GM12878 (cell line): ENCODE results near the gene PTPRD. TPM values are rescaled to one million over a fixed set of nuclear protein-coding genes. Genes with fewer than 3 reads are reported as not detected.

Source experiments
- ATAC-seq: fragments of 200-7000 bp; cut with Tn5 transposase; 3 replicates; pipeline ENCODE4 v1.9.1; 2020; ENCODE audit warnings: mild to moderate bottlenecking, moderate library complexity
- BruUV-seq: library from RNA; stranded (reverse); fragments of 400-500 nt; replicated peaks from 2 replicates; lab custom pipeline; 2021; lab: Mats Ljungman, UMichigan
- CTCF ChIA-PET: fragments of 300-600 bp; sonication (Branson Sonifier 250); formaldehyde crosslinking; extraction: SDS; loops from one replicate; lab custom pipeline; 2021; ENCODE audit warnings: inconsistent platforms; lab: Yijun Ruan, JAX
- POLR2A ChIA-PET: fragments of 350-600 bp; formaldehyde crosslinking; extraction: SDS; loops from one replicate; lab custom pipeline; 2021; ENCODE audit warnings: inconsistent platforms; lab: Charles Lee
- RAD21 ChIA-PET: fragments of 300-600 bp; sonication (Branson Sonifier 250); formaldehyde crosslinking; loops from one replicate; lab custom pipeline; 2023; ENCODE audit warnings: antibody characterized with exemption; ENCODE audit not compliant: unreplicated experiment; lab: Charles Lee
- SMC1A ChIA-PET: fragments of 300-600 bp; sonication (Branson Sonifier 250); formaldehyde crosslinking; loops from one replicate; lab custom pipeline; 2023; ENCODE audit not compliant: unreplicated experiment, uncharacterized antibody; lab: Charles Lee
- DNase-seq: peaks from one replicate; pipeline ENCODE4 v3.0.0-alpha.2; 2011; ENCODE audit warnings: low read depth, low spot score
- FAIRE-seq: peaks from 3 replicates; lab custom pipeline; 2011; peaks lifted over from hg19 to GRCh38; lab: Jason Lieb, UNC
- H2AFZ ChIP-seq: 2 replicates; pipeline ENCODE4 v1.6.0; 2011; ENCODE audit warnings: low read depth, low read length, control low read depth; ENCODE audit not compliant: control insufficient read depth
- H3K27ac ChIP-seq: 2 replicates; pipeline ENCODE4 v1.5.1; 2011; ENCODE audit warnings: control low read depth; ENCODE audit not compliant: control insufficient read depth, insufficient read depth
- H3K27me3 ChIP-seq, 2 experiments: replicated peaks in 1 of 2; 2 replicates each; pipeline versions ENCODE4 v1.6.0 to v1.6.1; 2011; ENCODE audit warnings: low read length in 1 of 2; ENCODE audit not compliant: control insufficient read depth in 2 of 2, insufficient read depth in 2 of 2
- H3K36me3 ChIP-seq, 2 experiments: 2 replicates each; pipeline ENCODE4 v1.5.1; 2011; ENCODE audit warnings: low read length in 1 of 2; ENCODE audit not compliant: control insufficient read depth in 2 of 2, insufficient read depth in 2 of 2
- H3K4me1 ChIP-seq: 2 replicates; pipeline ENCODE4 v1.6.1; 2011; ENCODE audit warnings: mild to moderate bottlenecking, low read length, moderate library complexity, mixed read lengths; ENCODE audit not compliant: control insufficient read depth, insufficient read depth
- H3K4me2 ChIP-seq: 2 replicates; pipeline ENCODE4 v1.6.0; 2011; ENCODE audit warnings: control low read depth; ENCODE audit not compliant: control insufficient read depth, insufficient read depth
- H3K4me3 ChIP-seq: fragments of 200-600 bp; sonication (generic); 2 replicates; pipeline ENCODE4 v1.5.1; 2016
- H3K79me2 ChIP-seq: 2 replicates; pipeline ENCODE4 v1.6.0; 2011; ENCODE audit warnings: low read length; ENCODE audit not compliant: control insufficient read depth, insufficient read depth
- H3K9ac ChIP-seq: 2 replicates; pipeline ENCODE4 v1.8.0; 2011; ENCODE audit warnings: low read length, control low read depth, mixed read lengths; ENCODE audit not compliant: control insufficient read depth, insufficient read depth
- H3K9me3 ChIP-seq: replicated peaks from 3 replicates; pipeline ENCODE4 v1.5.1; 2011; ENCODE audit warnings: mild to moderate bottlenecking, low read length; ENCODE audit not compliant: control insufficient read depth, insufficient read depth
- H4K20me1 ChIP-seq: 2 replicates; pipeline ENCODE4 v1.6.0; 2011; ENCODE audit not compliant: control insufficient read depth, insufficient read depth
- BCL3 ChIP-seq: IDR thresholded peaks from 2 replicates; pipeline ENCODE4 v1.6.1; 2011; ENCODE audit warnings: borderline replicate concordance, low read depth, mild to moderate bottlenecking, moderate library complexity, low read length; ENCODE audit not compliant: insufficient read depth, poor library complexity, severe bottlenecking
- BRCA1 ChIP-seq: IDR thresholded peaks from 2 replicates; pipeline ENCODE4 v1.6.1; 2011; ENCODE audit warnings: low read depth, low read length, improper control_type of control experiment
- CUX1 ChIP-seq: IDR thresholded peaks from 2 replicates; pipeline ENCODE4 v1.6.1; 2012; ENCODE audit warnings: improper control_type of control experiment, low read depth, low read length; ENCODE audit not compliant: insufficient replicate concordance
- EED ChIP-seq: sonication (generic); IDR thresholded peaks from 2 replicates; pipeline ENCODE4 v1.6.1; 2016; ENCODE audit warnings: antibody characterized with exemption, low read depth
- ELK1 ChIP-seq: IDR thresholded peaks from 2 replicates; pipeline ENCODE4 v1.6.1; 2012; ENCODE audit warnings: low read depth, low read length, improper control_type of control experiment
- HDAC2 ChIP-seq: fragments of 200-600 bp; sonication (generic); IDR thresholded peaks from 2 replicates; pipeline ENCODE4 v1.6.1; 2017
- IKZF1 ChIP-seq: fragments of 450-650 bp; conservative IDR thresholded peaks from 2 replicates; pipeline ENCODE4 v1.6.1; 2017; ENCODE audit warnings: antibody characterized with exemption, mild to moderate bottlenecking
- LARP7 ChIP-seq: fragments of 450-650 bp; IDR thresholded peaks from 2 replicates; pipeline ENCODE4 v1.6.1; 2017; ENCODE audit warnings: mild to moderate bottlenecking
- MYC ChIP-seq: IDR thresholded peaks from 2 replicates; pipeline ENCODE4 v1.6.1; 2011; ENCODE audit warnings: mild to moderate bottlenecking, low read length, moderate library complexity, inconsistent platforms; ENCODE audit not compliant: insufficient read depth, insufficient replicate concordance, insufficient read length, severe bottlenecking
- PKNOX1 ChIP-seq: fragments of 450-650 bp; IDR thresholded peaks from 2 replicates; pipeline ENCODE4 v1.6.1; 2016; ENCODE audit warnings: mild to moderate bottlenecking
- POLR2A ChIP-seq: IDR thresholded peaks from 2 replicates; pipeline ENCODE4 v1.6.1; 2011; ENCODE audit warnings: low read depth, mild to moderate bottlenecking, low read length
- TARDBP ChIP-seq: IDR thresholded peaks from 2 replicates; pipeline ENCODE4 v1.6.1; 2016; ENCODE audit warnings: borderline replicate concordance
- TBL1XR1 ChIP-seq: IDR thresholded peaks from 2 replicates; pipeline ENCODE4 v1.6.1; 2012; ENCODE audit warnings: low read depth, low read length, improper control_type of control experiment
- USF2 ChIP-seq: IDR thresholded peaks from 2 replicates; pipeline ENCODE4 v1.6.1; 2011; ENCODE audit warnings: low read depth, low read length, improper control_type of control experiment, borderline replicate concordance
- ZZZ3 ChIP-seq: IDR thresholded peaks from 2 replicates; pipeline ENCODE4 v1.6.1; 2011; ENCODE audit warnings: low read depth; ENCODE audit not compliant: control insufficient read depth, insufficient read length
- WGBS: methylation state at CpG from one replicate; pipeline ENCODE4 v1.1.6; 2016; ENCODE audit warnings: low lambda C conversion rate; ENCODE audit not compliant: insufficient replicate concordance, insufficient coverage; ENCODE audit errors: missing lambda C conversion rate; 5-methylcytosine and 5-hydroxymethylcytosine counted together
- in situ Hi-C: fragments of 300-500 bp; cut with MboI; formaldehyde crosslinking; loops from 9 replicates; pipeline ENCODE4 v1.14.3; 2018; ENCODE audit warnings: mixed read lengths
- intact Hi-C: fragments of 100-400 bp; cut with micrococcal nuclease; formaldehyde crosslinking; loops from one replicate; pipeline ENCODE4 v1.14.2; 2022; ENCODE audit not compliant: unreplicated experiment
- polyA plus RNA-seq, 11 experiments: library from polyadenylated mRNA; depleted of rRNA in 4 of 11; unstranded in 6 of 11; stranded (reverse) in 5 of 11; fragments of >200 nt; fragmentation: Nextera tagmentation in 4 of 11; fragmentation: Illumina TruSeq in 1 of 11; extraction: Ambion mirVana in 4 of 11; extraction: Trizol in 1 of 11; gene quantifications; 1 replicate in 1 of 11; 2 replicates in 10 of 11; pipeline versions ENCODE4 v1.2.1 to v1.2.3, GENCODE V29; 2011 to 2016; ENCODE audit warnings: inconsistent platforms in 2 of 11, missing spikeins in 2 of 11, low read depth in 1 of 11
- total RNA-seq, 4 experiments: library from RNA; depleted of rRNA in 3 of 4; stranded (reverse); fragments of >200 nt in 3 of 4; fragmentation: Illumina TruSeq in 1 of 4; extraction: Trizol in 1 of 4; gene quantifications; 2 replicates each; pipeline versions ENCODE4 v1.2.1 to v1.2.3, GENCODE V29; 2013 to 2021

PTPRD gene
- total and polyA plus RNA-seq, 10 of the 15 experiments (the other 5 are each of a cell fraction or from before 2014, with no cell fraction given), result under 0.01 to 0.05 (median 0.01) TPM; not detected in 7

GRCh38 chr9:9231946-9232345 is 1380.9 kb downstream of the PTPRD start (continued):
- TF ChIP-seq TARDBP (no peak), MYC (no peak), ZZZ3 (no peak), USF2 (no peak), ELK1 (no peak), BRCA1 (no peak), EED (no peak), POLR2A (no peak), BCL3 (no peak)

- DNase-seq (no peak), FAIRE-seq (no peak), ATAC-seq (no peak)
- in situ Hi-C loops, result no loop called here
- Histone ChIP-seq H4K20me1 (no peaks in the 10 kb centered on the region), H3K36me3 (no peaks in the 10 kb centered on the region), H3K27ac (no peak overlapping the region), H2AFZ (no peak overlapping the region), H3K9me3 (no peaks in the 10 kb centered on the region), H3K4me3 (no peak overlapping the region), H3K4me1 (no peaks in the 10 kb centered on the region), H3K9ac (no peak overlapping the region), H3K27me3 (no peaks in the 10 kb centered on the region), H3K4me2 (no peak overlapping the region), H3K79me2 (no peaks in the 10 kb centered on the region)
- RAD21 ChIA-PET, result no interaction called here
- POLR2A ChIA-PET, result no interaction called here
- SMC1A ChIA-PET, result no interaction called here
- 28% methylated on average over 3 of the region's 3 CpGs for WGBS
- intact Hi-C loops, result no loop called here
- no TSS peak for BruUV-seq
- CTCF ChIA-PET, result no interaction called here
- TF ChIP-seq LARP7 (no peak), IKZF1 (no peak), HDAC2 (no peak), PKNOX1 (no peak), TBL1XR1 (no peak), CUX1 (no peak)
These were observed 1383.5 kb downstream of the PTPRD start for GRCh38 chr9:9229269-9229668.
